Sciatic nerve (tissue), 2 donors: Measurements from ENCODE around the gene MRPL11. TPM values are rescaled to one million over a fixed set of nuclear protein-coding genes. Genes with fewer than 3 reads are reported as not detected.

Experiments used
- ATAC-seq: fragments of 200-7000 bp; cut with Tn5 transposase; one replicate; pipeline ENCODE4 v1.9.1; 2020; ENCODE audit warnings: mild to moderate bottlenecking, moderate library complexity
- DNase-seq: peaks from one replicate; pipeline ENCODE4 v3.0.0-alpha.2; 2020; ENCODE audit warnings: low spot score
- intact Hi-C: fragments of 100-400 bp; cut with DNase I; formaldehyde crosslinking; loops from one replicate; pipeline ENCODE4 v1.14.2; 2022
- total RNA-seq: library from RNA; stranded (reverse); fragmentation: NEBNext Ultra II Directional; extraction: Animal tissue kit (Norgen Biotek cat#: 25700); gene quantifications from one replicate; pipeline ENCODE4 v1.2.1, GENCODE V29; 2021
- donor health status: DM: no; HTN: no; CAD: no.
- donor health status: DM: no; HTN: no; CAD: no.

MRPL11 gene
- total RNA-seq, 1 donor from 2014 or later = 25.1 TPM

DNA sequence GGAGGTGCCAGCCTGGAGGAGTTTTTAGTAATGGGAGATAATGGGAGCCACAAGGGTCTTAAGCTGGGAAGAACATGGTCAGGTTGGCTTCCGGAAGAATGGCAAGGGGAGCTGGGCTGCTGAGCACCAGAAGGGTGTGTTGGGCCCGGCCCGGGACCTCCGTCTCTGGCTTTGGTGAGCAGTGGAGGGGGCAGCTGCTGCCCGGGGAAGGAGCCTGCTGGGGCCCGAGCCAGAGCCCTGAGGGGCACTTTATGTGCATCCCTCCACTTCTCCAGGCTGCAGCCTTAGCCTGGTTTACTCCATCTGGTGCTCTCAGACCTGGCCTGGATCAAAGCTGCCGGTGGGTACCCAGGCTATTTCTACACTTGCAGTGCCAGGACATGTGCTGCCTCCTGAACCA, 26.5 kb downstream of the MRPL11 start:
- intact Hi-C loops = no loop called here
- ATAC-seq (no peak), DNase-seq (no peak)

DNA sequence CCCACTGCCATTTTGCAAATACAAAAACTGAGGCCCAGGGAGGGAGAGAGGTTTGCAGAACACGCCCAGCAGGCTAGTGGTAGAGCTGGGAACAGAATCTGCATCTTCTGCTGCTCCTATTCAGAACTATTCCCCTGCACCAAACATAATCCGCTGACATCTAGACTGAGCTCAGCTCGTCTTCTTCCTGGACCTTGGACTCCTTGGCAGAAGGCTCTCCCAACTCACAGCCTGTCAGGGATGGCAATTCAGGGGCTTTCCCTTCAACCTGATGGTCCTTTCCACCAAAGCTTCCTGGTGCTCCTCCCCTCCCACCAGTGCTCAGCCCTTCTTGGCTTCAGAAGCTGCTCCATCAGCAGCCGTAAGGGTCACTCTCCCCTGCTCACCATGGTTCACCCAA, 27.3 kb downstream of the MRPL11 start:
- no peak for ATAC-seq
- intact Hi-C loops = no loop called here
- DNase-seq = no peak

DNA sequence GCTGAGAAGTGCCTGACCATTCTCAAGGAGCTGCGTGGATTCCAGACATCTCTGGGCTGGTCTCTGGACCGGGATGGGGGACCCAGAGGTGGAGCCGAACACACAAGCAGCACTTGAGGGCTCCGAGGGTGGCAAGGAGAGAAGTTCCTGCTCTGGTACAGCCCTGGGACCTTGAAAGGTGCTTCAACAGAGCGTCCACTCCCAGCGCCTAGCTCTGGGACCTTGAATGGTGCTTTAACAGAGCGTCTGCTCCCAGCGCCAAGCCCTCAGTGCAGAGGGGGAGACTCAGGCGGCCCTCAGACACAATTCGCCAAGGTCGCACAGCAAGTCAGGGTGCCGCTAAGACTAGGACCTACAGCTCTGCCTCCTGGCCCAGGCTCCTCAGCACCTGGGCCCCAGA, 28.5 kb downstream of the MRPL11 start:
- ATAC-seq (no peak), DNase-seq (no peak)
- intact Hi-C loops = no loop called here

DNA sequence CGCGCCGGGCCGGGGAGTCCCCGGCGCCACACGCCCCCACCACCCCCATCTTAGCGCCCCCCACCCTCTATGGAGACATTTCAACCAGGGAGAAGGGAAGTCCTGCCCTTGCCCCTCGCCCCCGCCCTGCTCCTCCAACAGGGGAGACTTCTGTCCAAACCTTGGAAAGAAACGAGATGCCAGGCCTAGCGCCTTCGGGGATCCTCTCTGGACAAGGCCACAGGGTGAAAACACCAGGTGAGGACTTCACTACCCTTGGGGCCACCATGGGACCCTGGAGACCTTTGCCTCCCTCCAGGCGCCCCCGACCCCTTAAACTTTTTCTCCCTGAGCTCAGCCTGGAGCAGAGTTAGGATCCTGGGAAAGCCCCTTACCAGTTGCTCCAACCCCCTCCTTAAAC, 29.4 kb downstream of the MRPL11 start:
- DNase-seq (no peak), ATAC-seq (no peak)
- intact Hi-C loops = loop anchor here (5.0 kb wide), 1 partner anchor 268 kb away; the partner anchor contains the start of gene RBM4B

DNA sequence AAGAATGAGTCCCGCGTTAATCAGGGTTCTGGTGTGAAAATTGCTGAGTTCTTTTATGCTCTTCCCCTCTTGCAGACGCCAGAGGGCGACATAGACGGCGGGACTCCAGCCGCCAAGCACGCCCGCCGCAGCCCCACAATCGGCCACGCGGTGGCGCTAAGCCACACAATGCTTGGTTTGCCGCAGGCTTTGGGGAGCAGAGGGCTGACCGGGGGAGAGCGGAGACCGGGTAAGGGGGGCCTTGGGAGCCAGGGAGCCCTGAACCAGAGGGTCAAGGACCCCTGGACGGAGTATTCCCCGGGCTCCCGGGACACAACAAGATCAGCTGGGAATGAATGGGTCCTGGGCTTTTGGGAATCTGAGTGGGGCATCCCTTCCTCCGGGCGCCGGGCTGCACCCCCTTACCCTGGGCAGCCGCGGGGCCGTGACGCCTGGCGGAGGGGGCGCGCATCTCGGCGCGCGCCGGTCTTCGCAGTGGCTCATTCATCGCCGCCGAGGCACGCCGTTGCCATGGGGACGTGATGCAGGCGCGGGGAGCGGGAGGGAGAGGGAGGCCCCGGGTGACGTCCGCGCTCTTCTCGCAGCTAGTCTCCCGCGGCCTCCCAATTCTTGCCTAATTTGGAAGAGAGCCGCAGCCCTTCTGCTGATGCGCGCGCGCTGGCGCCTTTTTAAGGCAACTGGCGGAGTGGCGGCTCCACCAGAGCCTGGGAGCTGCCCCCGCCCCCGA, 30.0 kb downstream of the MRPL11 start:
- ATAC-seq = peak; percentile 97
- peak; percentile 94 for DNase-seq
- intact Hi-C loops = loop anchor here (5.0 kb wide), 1 partner anchor 269 kb away; the partner anchor contains the start of gene RBM4B

DNA sequence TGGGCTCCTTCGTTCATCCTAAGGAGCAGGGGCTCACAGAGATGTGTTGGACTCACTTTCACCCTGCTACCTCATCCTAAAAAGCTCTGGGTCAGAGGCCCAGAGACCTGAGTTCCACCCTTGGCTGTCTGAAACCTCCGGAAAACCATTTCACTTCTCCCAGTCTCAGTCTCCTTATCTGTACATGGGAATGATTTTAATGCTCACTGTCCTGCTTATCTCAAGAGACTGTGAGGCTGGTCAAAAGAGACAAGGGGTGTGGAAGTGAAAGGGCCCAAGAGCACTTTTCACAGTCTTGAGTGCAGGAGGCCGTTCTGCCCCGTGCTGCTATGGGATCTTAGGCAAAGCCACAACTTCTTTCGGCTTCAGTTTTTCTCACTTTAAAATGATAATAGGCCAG, 31.0 kb downstream of the MRPL11 start:
- DNase-seq (no peak), ATAC-seq (no peak)
- intact Hi-C loops = loop anchor here (5.0 kb wide), 1 partner anchor 270 kb away; the partner anchor contains the start of gene RBM4B

DNA sequence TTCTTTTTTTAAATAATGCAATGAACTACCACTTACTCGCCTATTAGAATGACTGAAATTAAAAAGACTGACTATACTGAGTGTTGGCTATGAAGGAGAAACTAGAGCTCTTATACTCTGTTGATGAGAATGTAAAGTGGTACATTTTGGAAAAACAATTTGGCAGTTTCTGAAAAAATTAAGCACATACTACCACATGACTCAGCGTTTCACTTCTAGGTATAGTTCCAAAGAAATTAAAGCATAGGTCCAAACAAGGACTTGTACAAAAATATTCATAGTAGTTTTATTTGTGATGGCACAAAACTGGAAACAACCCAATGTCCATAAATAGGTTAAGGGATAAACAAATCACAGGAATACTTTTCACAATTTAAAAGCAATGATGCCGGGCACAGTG, 44.7 kb downstream of the MRPL11 start:
- DNase-seq = no peak
- intact Hi-C loops = no loop called here
- ATAC-seq = no peak

DNA sequence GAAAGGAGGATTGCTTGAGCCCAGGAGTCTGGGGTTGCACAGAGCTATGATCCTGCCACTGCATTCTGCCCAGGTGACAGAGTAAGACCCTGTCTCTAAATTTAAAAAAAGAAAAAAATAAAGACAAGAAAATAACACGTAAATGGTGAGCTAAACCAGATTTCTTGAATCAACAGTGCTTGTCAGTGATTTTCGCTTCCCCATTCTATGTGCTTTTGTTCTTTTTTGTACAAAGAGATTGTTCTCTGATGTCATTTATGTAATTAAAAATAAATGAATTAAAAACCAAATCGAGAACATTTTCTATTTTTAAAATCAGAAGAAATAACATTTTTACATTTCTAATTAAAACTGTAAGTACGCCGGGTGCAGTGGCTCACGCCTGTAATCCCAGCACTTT, 47.3 kb downstream of the MRPL11 start:
- ATAC-seq = no peak
- DNase-seq = no peak
- intact Hi-C loops = no loop called here

DNA sequence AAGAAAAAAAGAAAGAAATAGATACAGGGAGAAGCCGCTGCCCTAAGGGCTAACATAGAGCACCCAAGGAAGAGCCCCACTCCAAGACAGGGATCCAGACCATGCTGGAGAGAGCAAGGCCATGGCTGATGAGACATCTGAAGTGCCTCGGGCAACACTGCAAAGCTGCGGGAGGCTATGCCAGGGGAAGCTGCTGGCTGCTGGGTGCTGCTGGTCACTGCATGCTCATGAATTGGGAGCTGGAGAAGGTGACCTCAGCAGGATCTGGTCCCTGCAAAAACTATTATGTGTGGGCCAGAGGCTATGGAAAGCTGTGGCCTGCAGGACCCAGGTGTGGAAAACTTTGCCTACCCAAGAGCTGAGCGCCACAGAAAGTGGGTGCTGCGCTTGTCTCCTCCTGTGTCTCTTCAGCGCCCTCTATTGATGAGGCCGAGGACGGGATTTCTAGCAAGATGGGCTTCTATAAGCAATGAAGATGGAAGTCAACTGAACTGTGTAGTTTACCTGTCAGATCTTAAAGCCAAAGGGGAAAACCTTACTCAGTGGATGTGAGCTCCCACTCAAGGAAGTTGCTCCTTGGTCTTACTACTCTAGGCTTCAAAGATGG, 49.8 kb downstream of the MRPL11 start:
- ATAC-seq = no peak
- peak; percentile 69 for DNase-seq
- intact Hi-C loops = no loop called here

DNA sequence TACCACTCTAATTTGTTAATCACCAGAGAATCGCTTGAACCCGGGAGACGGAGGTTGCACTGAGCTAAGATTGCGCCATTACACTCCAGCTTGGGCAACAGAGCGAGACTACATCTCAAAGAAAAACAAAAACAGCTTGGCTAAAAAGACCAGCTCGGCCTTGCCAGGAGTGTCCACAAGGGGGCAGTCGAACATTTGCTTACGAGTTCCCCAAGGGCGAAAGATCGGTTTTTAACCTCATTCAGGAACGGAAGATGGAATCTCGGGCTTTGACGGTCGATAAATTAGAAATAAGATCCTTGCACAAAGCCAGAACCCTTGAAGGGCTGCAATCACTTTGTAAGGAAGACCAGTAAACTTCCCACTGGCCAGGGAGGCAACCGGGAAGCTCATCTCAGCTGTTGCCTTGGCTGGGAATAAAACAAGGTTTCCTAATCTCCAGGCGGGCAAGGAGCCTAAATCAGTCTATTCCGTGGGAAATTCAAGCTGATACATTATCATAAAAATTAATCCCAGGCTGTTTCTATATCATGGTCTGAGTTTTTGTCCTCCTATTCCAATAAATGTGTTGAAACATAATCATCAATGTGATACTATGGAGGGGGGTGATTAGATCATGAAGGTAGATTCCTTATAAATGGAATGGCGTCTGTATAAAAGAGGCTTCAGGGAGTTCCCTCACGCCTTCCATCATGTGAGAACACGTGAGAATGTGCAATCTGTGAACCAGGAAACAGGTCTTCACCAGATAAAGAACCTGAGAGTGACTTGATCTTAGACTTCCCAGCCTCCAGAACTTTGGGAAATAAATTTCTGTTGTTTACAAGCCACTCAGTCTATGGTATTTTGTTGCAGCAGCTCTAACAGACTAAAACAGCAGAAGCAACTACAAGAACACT, 52.2 kb downstream of the MRPL11 start:
- DNase-seq (peak; percentile 91), ATAC-seq (peak; percentile 83)
- intact Hi-C loops = no loop called here

Other genes starting within 250 kb of the MRPL11 start
- 24.6 TPM for gene KLC2, start 181.1 kb downstream of the MRPL11 start, total RNA-seq
- gene RAB1B, start 170.2 kb downstream of the MRPL11 start, total RNA-seq = 112 TPM
- gene CNIH2, start 160.7 kb downstream of the MRPL11 start, total RNA-seq = 1.3 TPM
- gene YIF1A, start 149.7 kb downstream of the MRPL11 start, total RNA-seq = 61.1 TPM
- 0.31 TPM for gene TMEM151A, start 147.0 kb downstream of the MRPL11 start, total RNA-seq
- 35.1 TPM for gene CD248, start 121.8 kb downstream of the MRPL11 start, total RNA-seq
- gene RIN1, start 102.4 kb downstream of the MRPL11 start, total RNA-seq = 5.0 TPM
- gene BRMS1, start 93.7 kb downstream of the MRPL11 start, total RNA-seq = 18.7 TPM
- gene B4GAT1, start 91.2 kb downstream of the MRPL11 start, total RNA-seq = 49.3 TPM
- gene SLC29A2, start 67.1 kb downstream of the MRPL11 start, total RNA-seq = 2.3 TPM
- gene NPAS4, start 17.8 kb downstream of the MRPL11 start, total RNA-seq = not detected
- gene PELI3, start 28.1 kb upstream of the MRPL11 start, total RNA-seq = 14.8 TPM
- 12.4 TPM for gene DPP3, start 41.6 kb upstream of the MRPL11 start, total RNA-seq
- gene BBS1, start 71.8 kb upstream of the MRPL11 start, total RNA-seq = 47.6 TPM
- gene ZDHHC24, start 107.2 kb upstream of the MRPL11 start, total RNA-seq = 10.4 TPM
- 0.71 TPM for gene ACTN3, start 108.1 kb upstream of the MRPL11 start, total RNA-seq
- gene CTSF, start 129.8 kb upstream of the MRPL11 start, total RNA-seq = 122 TPM
- gene CCDC87, start 154.2 kb upstream of the MRPL11 start, total RNA-seq = 0.22 TPM
- gene CCS, start 154.3 kb upstream of the MRPL11 start, total RNA-seq = 48.8 TPM
- gene RBM14, start 177.8 kb upstream of the MRPL11 start, total RNA-seq = 61.1 TPM
- gene RBM4, start 199.9 kb upstream of the MRPL11 start, total RNA-seq = 88.6 TPM
- gene RBM4B, start 239.0 kb upstream of the MRPL11 start, total RNA-seq = 23.7 TPM